ENCODE results near the gene CWC15. TPM values are rescaled to one million over a fixed set of nuclear protein-coding genes. Genes with fewer than 3 reads are reported as not detected.

The CWC15 gene
- total and polyA plus RNA-seq, 4 experiments from 2014 or later: 62.7 to 69.4 (median 66.2) TPM

GRCh38 chr11:94956963-94957362 is 16.4 kb downstream of the CWC15 start:
- Histone ChIP-seq H3K4me1 (ENCODE audit: insufficient read depth, low read length) (no peaks in the 10 kb centered on the region), H3K36me3 (ENCODE audit: insufficient read depth, low read length) (peaks cover 6% of the 10 kb centered on the region), H3K4me3 (ENCODE audit: low read length in 2 of 2) (no peak overlapping the region), H3K27ac (ENCODE audit: low read depth, low read length) (no peak overlapping the region), H3K27me3 (ENCODE audit: insufficient read depth, low read length) (no peaks in the 10 kb centered on the region), H3K9me3 (ENCODE audit: control insufficient read depth in 1 of 2, low read length in 2 of 2) (no peaks in the 10 kb centered on the region)
- no peak overlapping the region for H3K27ac Mint-ChIP-seq
- H3K4me1 Mint-ChIP-seq: peaks cover 0 to 4% (median 4%) of the 10 kb centered on the region in 4 donors
- H3K9me3 Mint-ChIP-seq: no peaks in the 10 kb centered on the region
- CTCF ChIA-PET (ENCODE audit: partially characterized antibody): interaction anchor here (1.8 kb wide), 1 partner anchor 32 kb away, joined by 3 read pairs; no protein-coding TSS in a partner anchor
- intact Hi-C loops (cut with micrococcal nuclease): no loop called here
- no peaks in the 10 kb centered on the region for H3K27me3 Mint-ChIP-seq
- POLR2A ChIA-PET (ENCODE audit: partially characterized antibody): no interaction called here
- H3K36me3 Mint-ChIP-seq: peaks cover 13 to 24% of the 10 kb centered on the region in 2 donors
- H3K4me3 Mint-ChIP-seq: no peak overlapping the region
- no peak for DNase-seq

- CTCF ChIA-PET (ENCODE audit: partially characterized antibody): no interaction called here
- no peaks in the 10 kb centered on the region for H3K4me1 ChIP-seq (ENCODE audit: insufficient read depth, low read length)
- H3K27ac Mint-ChIP-seq: no peak overlapping the region
- H3K9me3 Mint-ChIP-seq: peaks cover 0 to 3% (median 0%) of the 10 kb centered on the region in 8 donors
- intact Hi-C loops (cut with micrococcal nuclease): no loop called here
- no peaks in the 10 kb centered on the region for H3K27me3 ChIP-seq (ENCODE audit: insufficient read depth, low read length)
- POLR2A ChIA-PET (ENCODE audit: partially characterized antibody): interaction anchor here (0.7 to 1.2 kb wide), 2 partner anchors 31 to 1359 kb away, joined by 3 read pairs; no protein-coding TSS in a partner anchor
- no peak overlapping the region for H3K4me3 Mint-ChIP-seq
- H3K36me3 ChIP-seq (ENCODE audit: insufficient read depth, low read length): no peaks in the 10 kb centered on the region
- peaks cover 2 to 7% of the 10 kb centered on the region in 2 donors for H3K36me3 Mint-ChIP-seq
- H3K27me3 Mint-ChIP-seq: peaks cover 0 to under 1% of the 10 kb centered on the region in 2 donors
- H3K9me3 ChIP-seq (ENCODE audit: control insufficient read depth in 1 of 2, low read length in 2 of 2): no peaks in the 10 kb centered on the region
- H3K4me3 ChIP-seq (ENCODE audit: low read length in 2 of 2): no peak overlapping the region
- peaks cover 0 to 4% (median 4%) of the 10 kb centered on the region in 4 donors for H3K4me1 Mint-ChIP-seq
- DNase-seq: peak in 3 of 5 donors; percentile 8 to 19 (median 12)
- H3K27ac ChIP-seq (ENCODE audit: low read depth, low read length): no peak overlapping the region
These were observed 18.6 kb downstream of the CWC15 start for GRCh38 chr11:94954753-94955152.

- Mint-ChIP-seq H3K9me3 (peaks cover 0 to 4% (median 0%) of the 10 kb centered on the region in 8 donors), H3K27me3 (peaks cover 3 to 5% of the 10 kb centered on the region in 2 donors), H3K4me1 (no peaks in the 10 kb centered on the region), H3K27ac (peak overlapping the region in 1 of 7 donors; percentile 13), H3K36me3 (peaks cover 0 to 4% of the 10 kb centered on the region in 2 donors), H3K4me3 (no peak overlapping the region)
- CTCF ChIA-PET (ENCODE audit: partially characterized antibody): no interaction called here
- H3K27ac ChIP-seq (ENCODE audit: low read depth, low read length): no peak overlapping the region
- H3K9me3 ChIP-seq (ENCODE audit: control insufficient read depth in 1 of 2, low read length in 2 of 2): no peaks in the 10 kb centered on the region
- H3K4me3 ChIP-seq (ENCODE audit: low read length in 2 of 2): no peak overlapping the region
- no peaks in the 10 kb centered on the region for H3K27me3 ChIP-seq (ENCODE audit: insufficient read depth, low read length)
- no peaks in the 10 kb centered on the region for H3K36me3 ChIP-seq (ENCODE audit: insufficient read depth, low read length)
- POLR2A ChIA-PET (ENCODE audit: partially characterized antibody): no interaction called here
- intact Hi-C loops (cut with micrococcal nuclease): no loop called here
- H3K4me1 ChIP-seq (ENCODE audit: insufficient read depth, low read length): no peaks in the 10 kb centered on the region
- no peak for DNase-seq
These were observed 25.2 kb downstream of the CWC15 start for GRCh38 chr11:94948070-94948617.

GRCh38 chr11:94946812-94947211 is 26.5 kb downstream of the CWC15 start:
- no peak overlapping the region for H3K27ac ChIP-seq (ENCODE audit: low read depth, low read length)
- Mint-ChIP-seq H3K27ac (no peak overlapping the region), H3K4me1 (no peaks in the 10 kb centered on the region), H3K27me3 (peaks cover 3 to 5% of the 10 kb centered on the region in 2 donors), H3K36me3 (peaks cover 0 to 4% of the 10 kb centered on the region in 2 donors), H3K9me3 (peaks cover 0 to 4% (median 0%) of the 10 kb centered on the region in 8 donors), H3K4me3 (no peak overlapping the region)
- DNase-seq: no peak
- H3K27me3 ChIP-seq (ENCODE audit: insufficient read depth, low read length): no peaks in the 10 kb centered on the region
- ChIA-PET POLR2A (ENCODE audit: partially characterized antibody) (no interaction called here), CTCF (ENCODE audit: partially characterized antibody) (no interaction called here)
- no peaks in the 10 kb centered on the region for H3K36me3 ChIP-seq (ENCODE audit: insufficient read depth, low read length)
- intact Hi-C loops (cut with micrococcal nuclease): no loop called here
- H3K4me3 ChIP-seq (ENCODE audit: low read length in 2 of 2): no peak overlapping the region
- H3K4me1 ChIP-seq (ENCODE audit: insufficient read depth, low read length): no peaks in the 10 kb centered on the region
- no peaks in the 10 kb centered on the region for H3K9me3 ChIP-seq (ENCODE audit: control insufficient read depth in 1 of 2, low read length in 2 of 2)

GRCh38 chr11:94941131-94941530 is 32.2 kb downstream of the CWC15 start:
- CTCF ChIA-PET (ENCODE audit: partially characterized antibody): interaction anchor here (1.4 kb wide), 1 partner anchor 17 kb away, joined by 3 read pairs; no protein-coding TSS in a partner anchor
- no peak overlapping the region for H3K27ac Mint-ChIP-seq
- peaks cover 2% of the 10 kb centered on the region in 2 donors for H3K27me3 Mint-ChIP-seq
- peaks cover 0 to 2% (median 0%) of the 10 kb centered on the region in 8 donors for H3K9me3 Mint-ChIP-seq
- H3K27me3 ChIP-seq (ENCODE audit: insufficient read depth, low read length): no peaks in the 10 kb centered on the region
- no peaks in the 10 kb centered on the region for H3K9me3 ChIP-seq (ENCODE audit: control insufficient read depth in 1 of 2, low read length in 2 of 2)
- intact Hi-C loops (cut with micrococcal nuclease): no loop called here
- DNase-seq: no peak
- peaks cover 0 to 4% (median 2%) of the 10 kb centered on the region in 4 donors for H3K4me1 Mint-ChIP-seq
- no peak overlapping the region for H3K27ac ChIP-seq (ENCODE audit: low read depth, low read length)
- no peaks in the 10 kb centered on the region for H3K36me3 Mint-ChIP-seq
- H3K36me3 ChIP-seq (ENCODE audit: insufficient read depth, low read length): no peaks in the 10 kb centered on the region
- H3K4me1 ChIP-seq (ENCODE audit: insufficient read depth, low read length): no peaks in the 10 kb centered on the region
- H3K4me3 Mint-ChIP-seq: no peak overlapping the region
- H3K4me3 ChIP-seq (ENCODE audit: low read length in 2 of 2): no peak overlapping the region
- POLR2A ChIA-PET (ENCODE audit: partially characterized antibody): no interaction called here

- ChIA-PET CTCF (ENCODE audit: partially characterized antibody) (no interaction called here), POLR2A (ENCODE audit: partially characterized antibody) (no interaction called here)
- intact Hi-C loops (cut with micrococcal nuclease): no loop called here
- Histone ChIP-seq H3K9me3 (ENCODE audit: control insufficient read depth in 1 of 2, low read length in 2 of 2) (no peaks in the 10 kb centered on the region), H3K4me3 (ENCODE audit: low read length in 2 of 2) (no peak overlapping the region), H3K27ac (ENCODE audit: low read depth, low read length) (no peak overlapping the region), H3K27me3 (ENCODE audit: insufficient read depth, low read length) (no peaks in the 10 kb centered on the region), H3K36me3 (ENCODE audit: insufficient read depth, low read length) (no peaks in the 10 kb centered on the region), H3K4me1 (ENCODE audit: insufficient read depth, low read length) (peaks cover 17% of the 10 kb centered on the region)
- H3K4me3 Mint-ChIP-seq: no peak overlapping the region
- H3K4me1 Mint-ChIP-seq: peaks cover 15 to 20% (median 17%) of the 10 kb centered on the region in 4 donors
- DNase-seq: no peak
- H3K36me3 Mint-ChIP-seq: no peaks in the 10 kb centered on the region
- peaks cover 2% of the 10 kb centered on the region in 2 donors for H3K27me3 Mint-ChIP-seq
- H3K27ac Mint-ChIP-seq: no peak overlapping the region
- peaks cover 0 to 2% (median 0%) of the 10 kb centered on the region in 8 donors for H3K9me3 Mint-ChIP-seq
These were observed 34.0 kb downstream of the CWC15 start for GRCh38 chr11:94939346-94939745.

- Histone ChIP-seq H3K36me3 (ENCODE audit: insufficient read depth, low read length) (no peaks in the 10 kb centered on the region), H3K27ac (ENCODE audit: low read depth, low read length) (no peak overlapping the region), H3K27me3 (ENCODE audit: insufficient read depth, low read length) (no peaks in the 10 kb centered on the region), H3K4me1 (ENCODE audit: insufficient read depth, low read length) (peaks cover 27% of the 10 kb centered on the region), H3K4me3 (ENCODE audit: low read length in 2 of 2) (no peak overlapping the region), H3K9me3 (ENCODE audit: control insufficient read depth in 1 of 2, low read length in 2 of 2) (no peaks in the 10 kb centered on the region)
- ChIA-PET CTCF (ENCODE audit: partially characterized antibody) (interaction anchor here (1.1 kb wide), 1 partner anchor 41 kb away, joined by 3 read pairs; no protein-coding TSS in a partner anchor), POLR2A (ENCODE audit: partially characterized antibody) (no interaction called here)
- Mint-ChIP-seq H3K4me1 (peaks cover 24 to 29% (median 26%) of the 10 kb centered on the region in 4 donors), H3K9me3 (peaks cover 0 to under 1% (median 0%) of the 10 kb centered on the region in 8 donors), H3K27ac (no peak overlapping the region), H3K4me3 (no peak overlapping the region), H3K27me3 (peaks cover under 1% of the 10 kb centered on the region in 2 donors), H3K36me3 (no peaks in the 10 kb centered on the region)
- no peak for DNase-seq
- intact Hi-C loops (cut with micrococcal nuclease): no loop called here
These were observed 35.0 kb downstream of the CWC15 start for GRCh38 chr11:94938095-94939055.

All from CD4-positive, alpha-beta memory T cell (primary cell).